Measurements from ENCODE around the gene PTPRG.

DNA sequence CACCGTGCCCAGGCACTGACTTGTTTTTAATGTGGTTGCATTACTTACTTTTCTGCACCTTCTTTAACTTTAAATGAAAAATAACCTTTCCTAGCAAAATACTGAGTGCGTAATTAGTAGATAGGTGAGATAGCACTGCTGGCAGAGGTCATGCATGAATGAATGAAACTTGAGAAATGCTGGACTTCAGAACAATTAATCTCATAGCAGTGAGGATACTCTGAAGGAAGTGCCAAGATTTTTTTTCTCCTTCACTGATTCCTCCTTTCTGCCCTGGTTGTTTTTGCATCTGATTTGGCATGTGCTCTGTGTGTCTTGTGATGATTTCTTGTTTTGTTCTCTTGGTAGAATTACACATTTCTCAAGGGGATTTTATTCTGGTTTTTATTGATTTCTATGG lies 378.9 kb downstream of the PTPRG start:
- TF ChIP-seq, protein P1, sequence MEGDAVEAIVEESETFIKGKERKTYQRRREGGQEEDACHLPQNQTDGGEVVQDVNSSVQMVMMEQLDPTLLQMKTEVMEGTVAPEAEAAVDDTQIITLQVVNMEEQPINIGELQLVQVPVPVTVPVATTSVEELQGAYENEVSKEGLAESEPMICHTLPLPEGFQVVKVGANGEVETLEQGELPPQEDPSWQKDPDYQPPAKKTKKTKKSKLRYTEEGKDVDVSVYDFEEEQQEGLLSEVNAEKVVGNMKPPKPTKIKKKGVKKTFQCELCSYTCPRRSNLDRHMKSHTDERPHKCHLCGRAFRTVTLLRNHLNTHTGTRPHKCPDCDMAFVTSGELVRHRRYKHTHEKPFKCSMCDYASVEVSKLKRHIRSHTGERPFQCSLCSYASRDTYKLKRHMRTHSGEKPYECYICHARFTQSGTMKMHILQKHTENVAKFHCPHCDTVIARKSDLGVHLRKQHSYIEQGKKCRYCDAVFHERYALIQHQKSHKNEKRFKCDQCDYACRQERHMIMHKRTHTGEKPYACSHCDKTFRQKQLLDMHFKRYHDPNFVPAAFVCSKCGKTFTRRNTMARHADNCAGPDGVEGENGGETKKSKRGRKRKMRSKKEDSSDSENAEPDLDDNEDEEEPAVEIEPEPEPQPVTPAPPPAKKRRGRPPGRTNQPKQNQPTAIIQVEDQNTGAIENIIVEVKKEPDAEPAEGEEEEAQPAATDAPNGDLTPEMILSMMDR (IDR thresholded peaks at IDR 0.05), result no peak
- no peak for TF ChIP-seq POLR2A (IDR thresholded peaks at IDR 0.05)
- no peak for TF ChIP-seq POLR2AphosphoS5 (IDR thresholded peaks at IDR 0.05)
- no peak for TF ChIP-seq EP300 (IDR thresholded peaks at IDR 0.05)

Data from suprapubic skin (tissue), 4 donors.